ENCODE results near the gene SLBP. TPM values are rescaled to one million over a fixed set of nuclear protein-coding genes. Genes with fewer than 3 reads are reported as not detected.
A peak's percentile ranks its signal among the peaks of the same experiment; 100 is the strongest.

SLBP gene
- total and polyA plus RNA-seq, 2 of the 8 experiments (the other 6 are each of a cell fraction or from before 2014, with no cell fraction given) = 44.1 to 49.0 TPM

GRCh38 chr4:1752284-1753041 is 40.3 kb upstream of the SLBP start:
- Histone ChIP-seq H4K8ac (ENCODE audit: extremely low read depth, insufficient read depth, low read length) (no peak overlapping the region; the same call in 1 of the 2 replicates), H4K91ac (replicated peaks; ENCODE audit: insufficient read length, low read length) (peak overlapping the region; percentile 22), H3K4me1 (replicated peaks in 1 of 4; ENCODE audit: control insufficient read depth in 3 of 4, insufficient read depth in 4 of 4, low read length in 3 of 4) (peaks cover 0 to 14% (median 7%) of the 10 kb centered on the region in 4 experiments; a peak in 5 of 7 replicates), H3K23me2 (ENCODE audit: low read depth, low read length) (no peaks in the 10 kb centered on the region), H3K27ac (ENCODE audit: low read depth, low read length) (no peak overlapping the region), H2AFZ (ENCODE audit: low read length) (no peak overlapping the region), H3K79me2 (ENCODE audit: control insufficient read depth in 1 of 2, insufficient read depth in 2 of 2, low read length in 2 of 2) (no peaks in the 10 kb centered on the region), H2BK5ac (ENCODE audit: low read depth, low read length) (peak overlapping the region; percentile 44; the same call in 1 of the 2 replicates), H3K18ac (ENCODE audit: extremely low read depth, low read length) (no peak overlapping the region; the same call in 1 of the 2 replicates), H3K14ac (ENCODE audit: insufficient read length) (no peak overlapping the region), H2BK20ac (ENCODE audit: low read length) (no peak overlapping the region), H3K56ac (replicated peaks; ENCODE audit: insufficient read length, low read depth, low read length) (no peak overlapping the region), H2BK12ac (ENCODE audit: low read depth, low read length) (0 out of 2 replicates have a peak overlapping the region, but pooled peaks have one; percentile 9), H3K9me3 (ENCODE audit: insufficient read depth in 2 of 2, low read depth in 1 of 2, low read length in 1 of 2) (no peaks in the 10 kb centered on the region), H3K4me2 (ENCODE audit: insufficient read depth in 1 of 2, low read depth in 2 of 2, low read length in 2 of 2) (no peak overlapping the region), H3K27me3 (replicated peaks in 1 of 4; ENCODE audit: control insufficient read depth in 3 of 4, extremely low read depth in 1 of 4, insufficient read depth in 3 of 4, low read length in 3 of 4) (peaks cover 0 to 4% (median 0%) of the 10 kb centered on the region in 4 experiments; a peak in 2 of 7 replicates), H3K9ac (replicated peaks in 1 of 4; ENCODE audit: extremely low read depth in 1 of 4, low read depth in 3 of 4, low read length in 3 of 4) (no peak overlapping the region), H3K4ac (replicated peaks; ENCODE audit: insufficient read length, low read depth, low read length) (no peak overlapping the region), H3K23ac (ENCODE audit: insufficient read length) (no peak overlapping the region), H3K79me1 (ENCODE audit: low read depth, low read length) (no peaks in the 10 kb centered on the region), H2BK15ac (ENCODE audit: low read length) (no peak overlapping the region), H2AK5ac (ENCODE audit: low read depth, low read length) (no peak overlapping the region), H3K4me3 (ENCODE audit: extremely low read depth in 1 of 4, insufficient read depth in 2 of 4, low read depth in 3 of 4, low read length in 4 of 4) (no peak overlapping the region), H2BK120ac (replicated peaks; ENCODE audit: low read depth, low read length) (no peak overlapping the region), H4K20me1 (replicated peaks in 1 of 2; ENCODE audit: control insufficient read depth in 1 of 2, insufficient read depth in 2 of 2, low read length in 2 of 2) (no peaks in the 10 kb centered on the region), H3K36me3 (ENCODE audit: control insufficient read depth in 2 of 4, insufficient read depth in 4 of 4, low read length in 3 of 4) (no peaks in the 10 kb centered on the region), H4K5ac (ENCODE audit: insufficient read length, low read depth, low read length) (no peak overlapping the region)
- DNase-seq (ENCODE audit: low read depth in 1 of 2, low spot score in 2 of 2) (no peak), FAIRE-seq (no peak)
- ChIA-PET CTCF (ENCODE audit: partially characterized antibody) (interaction anchor here (0.6 to 52.9 kb wide), 10 partner anchors 22 to 661 kb away, joined by 3 to 2507 read pairs (median 4); partner anchors contain the start of gene FGFR3), POLR2A (ENCODE audit: partially characterized antibody) (interaction anchor here (0.7 to 2.5 kb wide), 13 partner anchors 8 to 54 kb away, joined by 3 to 8 read pairs (median 4); no protein-coding TSS in a partner anchor)
- 72% methylated on average over 22 of the region's 35 CpGs; no CpG with 5 or more reads in 1 of the 2 experiments for WGBS, 2 experiments (ENCODE audit: extremely low coverage in 1 of 2, insufficient coverage in 1 of 2, insufficient read length in 1 of 2, insufficient replicate concordance in 2 of 2, low coverage in 1 of 2, low lambda C conversion rate in 2 of 2, missing lambda C conversion rate in 1 of 2)
- no peak for TF ChIP-seq HDAC2 (IDR thresholded peaks at IDR 0.05; ENCODE audit: borderline replicate concordance in 1 of 2, low read depth in 2 of 2, low read length in 2 of 2)
- peak in 1 of 2 experiments; percentile 18; a peak in 1 of 4 replicates for TF ChIP-seq RAD21 (IDR thresholded peaks at IDR 0.05 in 1 of 2, conservative IDR thresholded peaks at IDR 0.05 in 1 of 2; ENCODE audit: low read depth in 2 of 2, low read length in 2 of 2)
- TF ChIP-seq JUND (IDR thresholded peaks at IDR 0.05; ENCODE audit: low read length) = no peak

All from H1 (cell line).